ENCODE data around the gene TTLL6.

GRCh38 chr17:48816774-48817590 lies at the start of gene TTLL6:
- TF ChIP-seq CTCF (IDR thresholded peaks at IDR 0.05; ENCODE audit: extremely low read depth in 1 of 2, insufficient read depth in 1 of 2, low read depth in 1 of 2, low read length in 2 of 2), result no peak
- TF ChIP-seq POLR2AphosphoS5 (IDR thresholded peaks at IDR 0.05; ENCODE audit: insufficient read depth, low read depth, low read length), result no peak
- no peak for TF ChIP-seq GATA2 (IDR thresholded peaks at IDR 0.05; ENCODE audit: insufficient read depth, insufficient read length, low read depth, low read length)
- no peak for TF ChIP-seq JUN (IDR thresholded peaks at IDR 0.05; ENCODE audit: borderline replicate concordance, insufficient read depth, insufficient read length, low read depth)
- no peak for TF ChIP-seq POLR2A (IDR thresholded peaks at IDR 0.05; ENCODE audit: low read depth, low read length)
- TF ChIP-seq EZH2 (IDR thresholded peaks at IDR 0.05; ENCODE audit: borderline replicate concordance, low read depth, low read length, severe bottlenecking), result peak; percentile 45
- TF ChIP-seq MAX (IDR thresholded peaks at IDR 0.05; ENCODE audit: insufficient read depth, insufficient read length), result no peak
